ENCODE data around the gene BTBD6.

The BTBD6 gene

GRCh38 chr14:105248368-105249181 is at the start of gene BTBD6:
Gene BTBD6, plus strand, starts transcription at chr14:105248533. Its CDS starts 179 bp downstream, at chr14:105248712.
- H3K4me2 ChIP-seq (ENCODE audit: low read depth, low read length, poor library complexity, severe bottlenecking): peak within 1 kb of the TSS; percentile 67
- H3F3A ChIP-seq (ENCODE audit: insufficient read depth): no peaks in the 10 kb centered on the region
- peak within 1 kb of the TSS; percentile 59 for H3K4me3 ChIP-seq (ENCODE audit: insufficient read depth, low read length, poor library complexity, severe bottlenecking)
- no peaks in the 10 kb centered on the region for H3K27me3 ChIP-seq (ENCODE audit: low read length)
- H3K79me2 ChIP-seq (ENCODE audit: insufficient read depth, low read length): no peaks in the 10 kb centered on the region
- H3K27ac ChIP-seq (ENCODE audit: low read depth, low read length): no peak within 1 kb of the TSS; the same call in 1 of the 2 replicates
- no peaks in the 10 kb centered on the region for H4K20me1 ChIP-seq (ENCODE audit: low read depth, low read length)
- H3K9me3 ChIP-seq (ENCODE audit: insufficient read depth, low read length): no peaks in the 10 kb centered on the region
- H3K9me2 ChIP-seq (replicated peaks; ENCODE audit: insufficient read depth, low read length): no peaks in the 10 kb centered on the region
- H2AFZ ChIP-seq (ENCODE audit: low read depth, low read length, severe bottlenecking): peak within 1 kb of the TSS; percentile 94
- TF ChIP-seq CTCF (IDR thresholded peaks at IDR 0.05; ENCODE audit: insufficient read depth, low read length, poor library complexity, severe bottlenecking): no peak
- no peak for TF ChIP-seq EZH2phosphoT487 (conservative IDR thresholded peaks at IDR 0.05; ENCODE audit: low read length)
- H3K9ac ChIP-seq (ENCODE audit: low read length): peak within 1 kb of the TSS; percentile 65
- no peaks in the 10 kb centered on the region for H3K36me3 ChIP-seq (ENCODE audit: low read length)

- Histone ChIP-seq H3K79me2 (ENCODE audit: insufficient read depth, low read length) (no peaks in the 10 kb centered on the region), H3F3A (ENCODE audit: insufficient read depth) (no peaks in the 10 kb centered on the region), H3K27me3 (ENCODE audit: low read length) (no peaks in the 10 kb centered on the region), H3K9me2 (replicated peaks; ENCODE audit: insufficient read depth, low read length) (no peaks in the 10 kb centered on the region), H4K20me1 (ENCODE audit: low read depth, low read length) (no peaks in the 10 kb centered on the region), H3K36me3 (ENCODE audit: low read length) (no peaks in the 10 kb centered on the region), H2AFZ (ENCODE audit: low read depth, low read length, severe bottlenecking) (no peak overlapping the region), H3K4me3 (ENCODE audit: insufficient read depth, low read length, poor library complexity, severe bottlenecking) (no peak overlapping the region), H3K27ac (ENCODE audit: low read depth, low read length) (no peak overlapping the region), H3K9ac (ENCODE audit: low read length) (no peak overlapping the region), H3K4me2 (ENCODE audit: low read depth, low read length, poor library complexity, severe bottlenecking) (no peak overlapping the region), H3K9me3 (ENCODE audit: insufficient read depth, low read length) (no peaks in the 10 kb centered on the region)
- no peak for TF ChIP-seq CTCF (IDR thresholded peaks at IDR 0.05; ENCODE audit: insufficient read depth, low read length, poor library complexity, severe bottlenecking)
- no peak for TF ChIP-seq EZH2phosphoT487 (conservative IDR thresholded peaks at IDR 0.05; ENCODE audit: low read length)
Observed at GRCh38 chr14:105198588-105198987, 49.7 kb upstream of the BTBD6 start.

- Histone ChIP-seq H3K4me3 (ENCODE audit: insufficient read depth, low read length, poor library complexity, severe bottlenecking) (no peak overlapping the region), H3K79me2 (ENCODE audit: insufficient read depth, low read length) (no peaks in the 10 kb centered on the region), H4K20me1 (ENCODE audit: low read depth, low read length) (no peaks in the 10 kb centered on the region), H3K9me2 (replicated peaks; ENCODE audit: insufficient read depth, low read length) (no peaks in the 10 kb centered on the region), H3F3A (ENCODE audit: insufficient read depth) (no peaks in the 10 kb centered on the region), H2AFZ (ENCODE audit: low read depth, low read length, severe bottlenecking) (no peak overlapping the region), H3K27ac (ENCODE audit: low read depth, low read length) (no peak overlapping the region), H3K9me3 (ENCODE audit: insufficient read depth, low read length) (no peaks in the 10 kb centered on the region), H3K9ac (ENCODE audit: low read length) (no peak overlapping the region), H3K4me2 (ENCODE audit: low read depth, low read length, poor library complexity, severe bottlenecking) (no peak overlapping the region), H3K27me3 (ENCODE audit: low read length) (no peaks in the 10 kb centered on the region), H3K36me3 (ENCODE audit: low read length) (no peaks in the 10 kb centered on the region)
- TF ChIP-seq EZH2phosphoT487 (conservative IDR thresholded peaks at IDR 0.05; ENCODE audit: low read length) (no peak), CTCF (IDR thresholded peaks at IDR 0.05; ENCODE audit: insufficient read depth, low read length, poor library complexity, severe bottlenecking) (no peak)
Observed at GRCh38 chr14:105199093-105199492, 49.2 kb upstream of the BTBD6 start.

Measured in SU-DHL-6 (cell line).